Measurements from ENCODE around the gene PDZD2.

The PDZD2 gene

GRCh38 chr5:31931874-31932273 is 292.9 kb downstream of the PDZD2 start:
- no peak for TF ChIP-seq CTCF (IDR thresholded peaks at IDR 0.05)
- no peak overlapping the region for H3K27ac ChIP-seq
- no peak for DNase-seq (ENCODE audit: low spot score)
- H3K4me3 ChIP-seq = no peak overlapping the region

GRCh38 chr5:31934156-31934555 is 295.2 kb downstream of the PDZD2 start:
- H3K27ac ChIP-seq = no peak overlapping the region
- no peak for TF ChIP-seq CTCF (IDR thresholded peaks at IDR 0.05)
- DNase-seq (ENCODE audit: low spot score) = no peak
- H3K4me3 ChIP-seq = no peak overlapping the region

- Histone ChIP-seq H3K27ac (no peak overlapping the region), H3K4me3 (peak overlapping the region; percentile 19)
- TF ChIP-seq CTCF (IDR thresholded peaks at IDR 0.05) = no peak
- no peak for DNase-seq (ENCODE audit: low spot score)
Measured at GRCh38 chr5:31935496-31936369, 296.8 kb downstream of the PDZD2 start.

GRCh38 chr5:31936683-31937082 is 297.8 kb downstream of the PDZD2 start:
- DNase-seq (ENCODE audit: low spot score) = peak; percentile 9
- TF ChIP-seq CTCF (IDR thresholded peaks at IDR 0.05) = no peak
- no peak overlapping the region for H3K4me3 ChIP-seq
- no peak overlapping the region for H3K27ac ChIP-seq

- no peak for TF ChIP-seq CTCF (IDR thresholded peaks at IDR 0.05)
- Histone ChIP-seq H3K27ac (no peak overlapping the region), H3K4me3 (no peak overlapping the region)
- no peak for DNase-seq (ENCODE audit: low spot score)
Measured at GRCh38 chr5:31937226-31937625, 298.3 kb downstream of the PDZD2 start.

- TF ChIP-seq CTCF (IDR thresholded peaks at IDR 0.05) = no peak
- H3K27ac ChIP-seq = no peak overlapping the region
- no peak for DNase-seq (ENCODE audit: low spot score)
- no peak overlapping the region for H3K4me3 ChIP-seq
Measured at GRCh38 chr5:31937703-31938102, 298.8 kb downstream of the PDZD2 start.

GRCh38 chr5:31939151-31939550 is 300.2 kb downstream of the PDZD2 start:
- DNase-seq (ENCODE audit: low spot score) = no peak
- no peak for TF ChIP-seq CTCF (IDR thresholded peaks at IDR 0.05)
- Histone ChIP-seq H3K27ac (no peak overlapping the region), H3K4me3 (no peak overlapping the region)
